Inflammatory macrophage (primary cell): ENCODE data around the gene SCIN.
"Not testable (repeated sequence)": the region's sequence is repeated elsewhere in the genome, so short reads cannot be mapped to it uniquely, and the experiment has no call there.

ENCODE experiments used
- DNase-seq, 2 donors: peaks; one replicate each; pipeline ENCODE4 v3.0.0-alpha.2; 2020 to 2022
- total RNA-seq, 18 experiments: gene quantifications; one replicate each; lab custom pipeline; 2026; ENCODE audit warnings: mixed read lengths in 6 of 18, inconsistent platforms in 2 of 18; lab: John Stamatoyannopoulos, UW

SCIN gene
- 10.8 to 58.6 (median 26.5) reads per million in 18 experiments for total RNA-seq

DNA sequence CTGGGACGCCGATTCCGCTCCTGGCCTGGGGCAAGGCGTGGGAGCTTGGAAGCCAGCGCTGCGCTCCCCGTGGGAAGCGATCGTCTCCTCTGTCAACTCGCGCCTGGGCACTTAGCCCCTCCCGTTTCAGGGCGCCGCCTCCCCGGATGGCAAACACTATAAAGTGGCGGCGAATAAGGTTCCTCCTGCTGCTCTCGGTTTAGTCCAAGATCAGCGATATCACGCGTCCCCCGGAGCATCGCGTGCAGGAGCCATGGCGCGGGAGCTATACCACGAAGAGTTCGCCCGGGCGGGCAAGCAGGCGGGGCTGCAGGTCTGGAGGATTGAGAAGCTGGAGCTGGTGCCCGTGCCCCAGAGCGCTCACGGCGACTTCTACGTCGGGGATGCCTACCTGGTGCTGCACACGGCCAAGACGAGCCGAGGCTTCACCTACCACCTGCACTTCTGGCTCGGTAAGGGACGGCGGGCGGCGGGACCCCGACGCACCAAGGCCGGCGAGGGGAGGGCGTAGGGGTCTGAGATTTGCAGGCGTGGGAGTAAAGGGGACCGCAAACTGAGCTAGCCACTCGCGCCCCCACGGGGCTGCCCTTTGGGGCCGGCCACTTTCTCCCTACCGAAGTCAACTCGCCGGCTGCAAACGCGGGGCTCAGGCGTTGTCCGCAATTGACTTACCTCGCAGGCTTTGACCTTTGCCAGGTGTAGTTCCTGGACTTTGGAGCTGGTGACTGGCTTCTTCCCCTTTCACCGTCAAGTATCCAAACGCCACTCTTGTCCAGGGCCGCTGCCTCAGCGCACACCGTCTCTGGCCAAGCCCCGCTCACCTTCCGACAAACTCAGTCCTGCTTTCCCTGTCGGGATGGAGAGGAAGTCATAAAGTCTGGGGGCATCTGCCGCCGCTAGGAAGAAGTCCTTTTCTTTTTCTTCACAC lies at the start of gene SCIN:
TSS of gene SCIN (plus strand) at position 187 of the 928 bp plus-strand sequence. CDS start at position 254, 67 bp downstream.
- DNase-seq, result peak; percentile 54 to 74

GRCh38 chr7:12524794-12525386 lies 45.6 kb upstream of the SCIN start:
- DNase-seq, result peak; percentile 52 to 78

DNA sequence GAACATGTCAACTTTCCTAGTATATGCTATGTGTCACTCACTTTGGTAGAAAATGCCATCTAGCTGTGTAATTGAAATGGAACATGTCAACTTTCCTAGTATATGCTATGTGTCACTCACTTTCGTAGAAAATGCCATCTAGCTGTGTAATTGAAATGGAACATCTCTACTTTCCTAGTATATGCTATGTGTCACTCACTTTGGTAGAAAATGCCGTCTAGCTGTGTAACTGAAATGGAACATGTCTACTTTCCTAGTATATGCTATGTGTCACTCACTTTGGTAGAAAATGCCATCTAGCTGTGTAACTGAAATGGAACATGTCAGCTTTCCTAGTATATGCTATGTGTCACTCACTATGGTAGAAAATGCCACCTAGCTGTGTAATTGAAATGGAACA lies 43.8 kb upstream of the SCIN start:
- not testable (repeated sequence) for DNase-seq

DNA sequence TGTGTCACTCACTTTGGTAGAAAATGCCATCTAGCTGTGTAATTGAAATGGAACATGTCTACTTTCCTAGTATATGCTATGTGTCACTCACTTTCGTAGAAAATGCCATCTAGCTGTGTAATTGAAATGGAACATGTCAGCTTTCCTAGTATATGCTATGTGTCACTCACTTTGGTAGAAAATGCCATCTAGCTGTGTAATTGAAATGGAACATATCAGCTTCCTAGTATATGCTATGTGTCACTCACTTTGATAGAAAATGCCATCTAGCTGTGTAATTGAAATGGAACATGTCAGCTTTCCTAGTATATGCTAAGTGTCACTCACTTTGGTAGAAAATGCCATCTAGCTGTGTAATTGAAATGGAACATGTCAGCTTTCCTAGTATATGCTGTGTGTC lies 42.9 kb upstream of the SCIN start:
- not testable (repeated sequence) for DNase-seq

- no peak for DNase-seq
Measured at GRCh38 chr7:12529971-12530710, 40.4 kb upstream of the SCIN start.

DNA sequence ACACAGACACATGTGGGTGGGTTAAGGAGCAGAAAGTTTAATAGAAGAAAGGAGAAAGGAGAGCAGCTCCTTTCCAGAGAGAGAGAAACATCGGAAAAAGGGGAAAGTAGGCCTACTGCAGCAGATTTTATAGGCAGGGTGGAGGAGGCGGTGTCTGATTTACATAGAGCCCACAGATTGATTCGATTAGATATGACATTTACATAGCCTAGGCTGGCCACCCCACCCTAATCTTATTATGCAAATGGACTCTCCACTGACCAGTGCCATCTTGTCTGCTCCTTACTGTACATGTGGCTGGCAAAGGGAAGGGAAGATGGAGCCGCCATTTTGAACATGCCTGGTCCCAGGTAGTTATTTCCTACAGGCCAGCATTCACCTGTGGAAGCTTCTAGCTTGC lies 38.7 kb upstream of the SCIN start:
- no peak for DNase-seq

DNA sequence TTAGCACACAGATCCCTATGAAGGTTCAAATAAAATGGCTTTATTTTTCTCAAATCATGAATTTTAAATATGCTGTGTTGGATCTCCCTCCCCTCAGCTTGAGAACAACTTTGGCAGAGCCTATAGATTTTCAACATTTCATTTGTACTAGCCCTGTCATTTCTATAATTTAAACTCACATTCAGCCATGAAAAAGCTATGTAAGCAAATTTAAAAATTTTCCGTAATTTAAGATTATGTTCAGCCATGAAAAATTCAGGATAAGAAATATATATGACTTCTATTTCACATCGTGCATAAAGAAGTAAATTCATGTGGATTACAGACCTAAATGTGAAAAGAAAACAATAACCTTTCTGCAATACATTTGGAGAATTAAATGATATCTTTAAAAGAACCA lies 36.5 kb upstream of the SCIN start:
- DNase-seq, result no peak

- DNase-seq, result peak; percentile 5 to 17
Measured at GRCh38 chr7:12539681-12540080, 30.8 kb upstream of the SCIN start.

- DNase-seq, result no peak
Measured at GRCh38 chr7:12540850-12541249, 29.7 kb upstream of the SCIN start.

GRCh38 chr7:12543586-12543985 lies 26.9 kb upstream of the SCIN start:
- DNase-seq, result no peak

- DNase-seq, result peak; percentile 42 to 47
Measured at GRCh38 chr7:12549106-12549505, 21.4 kb upstream of the SCIN start.

- DNase-seq, result no peak
Measured at GRCh38 chr7:12550956-12551355, 19.6 kb upstream of the SCIN start.

- peak; percentile 38 to 42 for DNase-seq
Measured at GRCh38 chr7:12552876-12553275, 17.6 kb upstream of the SCIN start.

GRCh38 chr7:12553416-12553815 lies 17.1 kb upstream of the SCIN start:
- peak in 1 of 2 donors; percentile 26 for DNase-seq

GRCh38 chr7:12554351-12554750 lies 16.2 kb upstream of the SCIN start:
- DNase-seq, result no peak

DNA sequence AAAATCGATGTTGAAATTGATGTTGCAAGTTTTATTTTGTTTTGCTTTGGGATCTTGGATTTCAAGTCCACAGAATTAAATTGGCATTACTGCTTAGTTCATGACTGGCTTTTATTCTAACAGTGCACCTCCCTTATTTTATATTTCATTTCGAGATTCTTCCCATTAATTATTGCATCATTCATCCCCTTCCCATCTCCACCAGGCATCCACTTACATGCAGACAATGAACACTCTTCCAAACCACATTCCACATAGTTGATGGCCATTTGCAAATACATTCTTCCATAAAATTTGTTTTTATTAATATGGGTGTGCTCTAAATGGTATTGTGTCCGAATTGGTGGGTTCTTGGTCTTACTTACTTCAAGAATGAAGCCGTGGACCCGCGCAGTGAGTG lies 15.6 kb upstream of the SCIN start:
- DNase-seq, result no peak

GRCh38 chr7:12555695-12556094 lies 14.8 kb upstream of the SCIN start:
- DNase-seq, result not testable (repeated sequence)

DNA sequence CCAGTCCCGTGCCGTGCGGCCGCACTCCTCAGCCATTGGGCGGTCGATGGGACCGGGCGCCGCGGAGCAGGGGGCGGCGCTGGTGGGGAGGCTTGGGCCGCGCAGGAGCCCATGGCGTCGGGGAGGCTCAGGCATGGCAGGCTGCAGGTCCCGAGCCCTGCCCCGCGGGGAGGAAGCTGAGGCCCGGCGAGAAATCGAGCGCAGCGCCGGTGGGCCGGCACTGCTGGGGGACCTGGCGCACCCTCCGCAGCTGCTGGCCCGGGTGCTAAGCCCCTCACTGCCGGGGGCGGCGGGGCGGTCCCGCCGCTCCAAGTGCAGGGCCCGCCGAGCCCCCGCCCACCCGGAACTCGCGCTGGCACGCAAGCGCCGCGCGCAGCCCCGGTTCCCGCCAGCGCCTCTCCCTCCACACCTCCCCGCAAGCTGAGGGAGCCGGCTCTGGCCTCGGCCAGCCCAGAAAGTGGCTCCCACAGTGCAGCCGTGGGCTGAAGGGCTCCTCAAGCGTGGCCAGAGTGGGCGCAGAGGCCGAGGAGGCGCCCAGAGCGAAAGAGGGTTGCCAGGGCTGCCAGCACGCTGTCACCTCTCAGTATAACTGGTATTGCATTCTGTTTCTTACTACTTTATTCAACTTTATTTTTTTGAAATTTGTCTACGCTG lies 14.3 kb upstream of the SCIN start:
- DNase-seq, result not testable (repeated sequence)

DNA sequence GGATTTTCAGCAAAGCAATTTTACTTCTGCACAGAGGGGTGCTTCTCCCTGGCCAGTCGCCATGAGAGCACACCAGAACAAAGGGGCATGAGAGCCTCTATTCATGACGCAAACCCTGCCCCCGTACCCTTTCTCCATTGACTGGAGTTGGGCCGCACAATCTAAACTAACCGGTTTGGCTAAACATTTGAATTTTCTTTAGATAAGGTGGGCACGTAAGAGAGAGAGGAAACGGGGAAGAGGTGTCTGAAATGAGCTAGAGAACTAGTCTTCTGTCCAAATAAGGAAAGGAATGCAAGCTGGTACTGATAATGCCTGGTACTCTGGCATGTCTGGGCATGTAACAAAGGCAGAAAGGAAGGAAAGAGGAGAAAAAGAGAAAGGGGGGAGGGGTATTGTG lies 13.2 kb upstream of the SCIN start:
- DNase-seq, result no peak

GRCh38 chr7:12564996-12565764 lies 5.3 kb upstream of the SCIN start:
- no peak for DNase-seq

DNA sequence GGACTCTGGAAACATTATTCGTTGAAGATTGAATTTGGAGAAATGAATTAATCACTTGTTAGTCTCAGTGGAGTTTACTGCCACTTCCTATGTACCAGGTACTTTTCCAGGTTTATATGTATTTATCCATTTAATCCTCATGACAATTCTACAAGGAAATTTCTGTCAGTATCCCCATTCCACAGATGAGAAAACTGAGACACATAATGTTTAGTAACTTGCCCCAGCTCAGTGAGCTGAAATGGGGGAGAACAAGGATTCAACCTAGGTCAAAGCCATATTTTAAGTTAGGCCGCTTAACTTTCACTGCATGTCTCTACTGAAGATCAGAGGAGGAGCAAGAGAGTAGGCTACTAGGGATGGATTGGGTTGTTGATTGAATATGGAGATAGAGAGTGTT lies 4.6 kb upstream of the SCIN start:
- DNase-seq, result no peak

- no peak for DNase-seq
Measured at GRCh38 chr7:12567015-12567414, 3.5 kb upstream of the SCIN start.
